Endothelial cell of umbilical vein (primary cell): ENCODE data around the gene PLRG1.

Experiments used
- EZH2 ChIP-seq: IDR thresholded peaks from 2 replicates; pipeline ENCODE4 v1.6.1; 2012; ENCODE audit warnings: borderline replicate concordance, low read depth, mild to moderate bottlenecking, moderate library complexity, low read length, inconsistent platforms; ENCODE audit not compliant: severe bottlenecking
- FOS ChIP-seq: IDR thresholded peaks from 2 replicates; pipeline ENCODE4 v1.6.1; 2011; ENCODE audit warnings: mild to moderate bottlenecking, low read length, moderate library complexity, borderline replicate concordance; ENCODE audit not compliant: insufficient read depth
- GATA2 ChIP-seq: IDR thresholded peaks from 2 replicates; pipeline ENCODE4 v1.7.0; 2011; ENCODE audit warnings: low read depth, mild to moderate bottlenecking, moderate library complexity, mixed read lengths, low read length; ENCODE audit not compliant: insufficient read length, insufficient read depth
- JUN ChIP-seq: IDR thresholded peaks from 2 replicates; pipeline ENCODE4 v1.6.1; 2011; ENCODE audit warnings: borderline replicate concordance, low read depth; ENCODE audit not compliant: insufficient read length, insufficient read depth
- MAX ChIP-seq: IDR thresholded peaks from 2 replicates; pipeline ENCODE4 v1.6.1; 2011; ENCODE audit not compliant: insufficient read depth, insufficient read length
- MYC ChIP-seq: IDR thresholded peaks from one replicate; pipeline ENCODE4 v1.6.1; 2011; ENCODE audit warnings: mild to moderate bottlenecking, low read depth, low read length
- POLR2A ChIP-seq: IDR thresholded peaks from 2 replicates; pipeline ENCODE4 v1.6.1; 2012; ENCODE audit warnings: low read depth, mild to moderate bottlenecking, control low read depth, low read length
- POLR2AphosphoS5 ChIP-seq: IDR thresholded peaks from 2 replicates; pipeline ENCODE4 v1.6.1; 2012; ENCODE audit warnings: low read depth, mild to moderate bottlenecking, control low read depth, low read length, moderate library complexity; ENCODE audit not compliant: insufficient read depth
- TF ChIP-seq, protein P1 (sequence below), 2 donors: IDR thresholded peaks; 1 replicate in 1 of 2; 2 replicates in 1 of 2; pipeline ENCODE4 v1.5.1; 2011; ENCODE audit warnings: low read length in 2 of 2, mild to moderate bottlenecking in 2 of 2, moderate library complexity in 2 of 2, control low read depth in 1 of 2, inconsistent platforms in 1 of 2, low read depth in 1 of 2; ENCODE audit not compliant: insufficient read depth in 1 of 2; ENCODE audit errors: extremely low read depth in 1 of 2

- TF ChIP-seq, protein P1, sequence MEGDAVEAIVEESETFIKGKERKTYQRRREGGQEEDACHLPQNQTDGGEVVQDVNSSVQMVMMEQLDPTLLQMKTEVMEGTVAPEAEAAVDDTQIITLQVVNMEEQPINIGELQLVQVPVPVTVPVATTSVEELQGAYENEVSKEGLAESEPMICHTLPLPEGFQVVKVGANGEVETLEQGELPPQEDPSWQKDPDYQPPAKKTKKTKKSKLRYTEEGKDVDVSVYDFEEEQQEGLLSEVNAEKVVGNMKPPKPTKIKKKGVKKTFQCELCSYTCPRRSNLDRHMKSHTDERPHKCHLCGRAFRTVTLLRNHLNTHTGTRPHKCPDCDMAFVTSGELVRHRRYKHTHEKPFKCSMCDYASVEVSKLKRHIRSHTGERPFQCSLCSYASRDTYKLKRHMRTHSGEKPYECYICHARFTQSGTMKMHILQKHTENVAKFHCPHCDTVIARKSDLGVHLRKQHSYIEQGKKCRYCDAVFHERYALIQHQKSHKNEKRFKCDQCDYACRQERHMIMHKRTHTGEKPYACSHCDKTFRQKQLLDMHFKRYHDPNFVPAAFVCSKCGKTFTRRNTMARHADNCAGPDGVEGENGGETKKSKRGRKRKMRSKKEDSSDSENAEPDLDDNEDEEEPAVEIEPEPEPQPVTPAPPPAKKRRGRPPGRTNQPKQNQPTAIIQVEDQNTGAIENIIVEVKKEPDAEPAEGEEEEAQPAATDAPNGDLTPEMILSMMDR (IDR thresholded peaks at IDR 0.05; ENCODE audit: extremely low read depth in 1 of 2, insufficient read depth in 1 of 2, low read depth in 1 of 2, low read length in 2 of 2), result no peak
- no peak for TF ChIP-seq POLR2AphosphoS5
- TF ChIP-seq FOS, result no peak
- TF ChIP-seq POLR2A, result no peak
- TF ChIP-seq EZH2, result no peak
- TF ChIP-seq MAX, result no peak
- TF ChIP-seq GATA2, result no peak
- TF ChIP-seq JUN, result no peak
- no peak for TF ChIP-seq MYC
Observed at GRCh38 chr4:154527308-154527707, 22.9 kb downstream of the PLRG1 start.
